Measurements from ENCODE around the gene TNNI2.

Gene TNNI2

DNA sequence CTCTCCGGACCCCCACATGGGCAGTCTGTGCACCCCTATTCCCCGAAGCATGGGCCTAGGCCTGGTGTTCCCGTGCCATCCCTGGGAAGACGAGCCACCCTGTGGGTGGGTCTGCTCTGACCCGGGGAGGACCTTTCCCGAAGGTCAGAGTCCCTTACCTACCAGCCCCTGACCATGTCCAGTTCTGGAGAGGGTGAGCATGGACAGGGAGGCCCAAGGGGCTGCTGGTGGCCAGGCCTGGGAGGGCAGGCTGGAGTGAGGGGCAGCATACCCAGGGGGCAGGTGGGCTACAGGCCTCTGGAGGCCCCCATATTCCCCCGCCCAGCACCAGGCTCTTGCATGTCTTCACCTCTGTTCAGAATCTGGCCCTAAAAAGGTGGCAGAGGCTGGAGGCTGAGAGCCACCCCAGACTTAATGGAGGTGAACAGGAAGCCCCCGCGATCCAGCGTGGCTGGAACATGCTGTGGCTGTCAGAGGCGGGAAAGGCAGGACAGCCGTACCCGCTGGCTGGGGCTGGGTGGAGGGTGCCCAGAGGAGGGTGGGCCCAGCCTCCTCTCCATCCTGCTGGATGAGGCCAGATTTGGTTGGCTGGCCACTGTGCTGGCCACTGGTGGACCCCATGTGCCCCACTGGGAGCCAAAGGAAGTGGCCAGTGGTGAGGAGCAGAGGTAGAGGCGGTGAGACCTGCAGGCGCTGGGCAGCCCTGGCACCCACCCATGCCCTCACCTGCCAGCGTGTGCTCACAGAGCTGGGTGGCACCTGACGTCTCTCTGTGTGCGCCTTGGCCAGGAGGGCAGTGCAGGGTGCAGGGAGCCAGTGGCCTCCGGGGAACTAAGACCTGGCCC, 15.2 kb upstream of the TNNI2 start:
- Histone ChIP-seq H3K9me3 (ENCODE audit: insufficient read depth, low read length, severe bottlenecking) (peaks cover 5% of the 10 kb centered on the region), H3K4me2 (ENCODE audit: insufficient read depth, low read length) (no peak overlapping the region), H3K27ac (ENCODE audit: low read length) (no peak overlapping the region), H2AFZ (ENCODE audit: low read depth, low read length) (no peak overlapping the region), H3K79me2 (ENCODE audit: insufficient read depth, low read length) (no peaks in the 10 kb centered on the region), H3K27me3 (ENCODE audit: insufficient read depth, low read length, poor library complexity) (no peaks in the 10 kb centered on the region), H3K4me3 (ENCODE audit: low read depth in 1 of 2, low read length in 2 of 2) (no peak overlapping the region), H3K9ac (ENCODE audit: low read depth, low read length) (no peak overlapping the region), H3K4me1 (ENCODE audit: insufficient read depth, low read length) (no peaks in the 10 kb centered on the region), H3K36me3 (ENCODE audit: insufficient read depth, low read length) (no peaks in the 10 kb centered on the region), H4K20me1 (ENCODE audit: insufficient read depth, low read length) (no peaks in the 10 kb centered on the region)
- ATAC-seq (ENCODE audit: insufficient read depth, low read depth): no peak
- TF ChIP-seq EZH2 (IDR thresholded peaks at IDR 0.05; ENCODE audit: borderline replicate concordance, low read depth, low read length, severe bottlenecking): no peak
- TF ChIP-seq, protein P1, sequence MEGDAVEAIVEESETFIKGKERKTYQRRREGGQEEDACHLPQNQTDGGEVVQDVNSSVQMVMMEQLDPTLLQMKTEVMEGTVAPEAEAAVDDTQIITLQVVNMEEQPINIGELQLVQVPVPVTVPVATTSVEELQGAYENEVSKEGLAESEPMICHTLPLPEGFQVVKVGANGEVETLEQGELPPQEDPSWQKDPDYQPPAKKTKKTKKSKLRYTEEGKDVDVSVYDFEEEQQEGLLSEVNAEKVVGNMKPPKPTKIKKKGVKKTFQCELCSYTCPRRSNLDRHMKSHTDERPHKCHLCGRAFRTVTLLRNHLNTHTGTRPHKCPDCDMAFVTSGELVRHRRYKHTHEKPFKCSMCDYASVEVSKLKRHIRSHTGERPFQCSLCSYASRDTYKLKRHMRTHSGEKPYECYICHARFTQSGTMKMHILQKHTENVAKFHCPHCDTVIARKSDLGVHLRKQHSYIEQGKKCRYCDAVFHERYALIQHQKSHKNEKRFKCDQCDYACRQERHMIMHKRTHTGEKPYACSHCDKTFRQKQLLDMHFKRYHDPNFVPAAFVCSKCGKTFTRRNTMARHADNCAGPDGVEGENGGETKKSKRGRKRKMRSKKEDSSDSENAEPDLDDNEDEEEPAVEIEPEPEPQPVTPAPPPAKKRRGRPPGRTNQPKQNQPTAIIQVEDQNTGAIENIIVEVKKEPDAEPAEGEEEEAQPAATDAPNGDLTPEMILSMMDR (IDR thresholded peaks at IDR 0.05; ENCODE audit: borderline replicate concordance, extremely low read depth, low read length, poor library complexity, severe bottlenecking): no peak
- no peak for DNase-seq

DNA sequence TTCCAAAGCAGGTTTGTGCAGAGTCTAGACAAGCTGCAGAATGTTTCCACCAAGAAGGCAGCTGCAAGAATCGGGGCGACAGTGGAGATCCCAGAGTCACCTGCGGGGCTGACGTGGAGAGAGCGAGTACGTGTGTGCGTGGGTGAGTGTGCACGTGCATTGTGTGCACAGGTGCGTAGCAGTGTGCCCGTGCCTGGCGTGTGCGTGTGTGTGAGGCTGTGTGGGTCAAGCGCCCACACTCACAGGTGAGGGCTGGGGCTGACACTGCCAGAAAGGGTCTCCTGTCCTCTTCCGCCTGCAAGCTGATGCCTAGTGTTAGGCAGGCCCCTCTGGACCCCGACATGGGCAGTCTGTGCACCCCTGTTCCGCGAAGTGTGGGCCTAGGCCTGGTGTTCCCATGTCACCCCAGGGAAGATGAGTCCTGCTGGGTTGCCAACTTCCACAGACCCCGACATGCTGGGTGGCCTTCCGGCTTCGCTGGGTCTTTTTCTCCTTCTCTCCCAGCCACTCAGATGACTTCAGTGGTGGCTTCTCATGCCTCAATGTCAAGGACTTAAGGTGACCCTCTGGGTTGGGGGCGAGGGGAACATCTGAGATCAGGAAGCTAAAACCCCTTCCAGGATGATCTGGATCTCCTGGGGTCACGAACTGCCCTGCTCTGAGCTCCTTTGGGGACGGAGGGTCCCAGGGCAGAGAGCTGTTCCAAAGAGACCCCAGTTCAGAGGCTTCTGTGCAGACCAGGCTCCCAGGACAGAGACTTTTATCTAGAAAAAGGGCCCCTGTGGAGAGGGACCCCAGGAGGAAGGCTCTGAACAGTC, 14.4 kb upstream of the TNNI2 start:
- TF ChIP-seq EZH2 (IDR thresholded peaks at IDR 0.05; ENCODE audit: borderline replicate concordance, low read depth, low read length, severe bottlenecking): no peak
- TF ChIP-seq, protein P1 (IDR thresholded peaks at IDR 0.05; ENCODE audit: borderline replicate concordance, extremely low read depth, low read length, poor library complexity, severe bottlenecking): no peak
- DNase-seq (no peak), ATAC-seq (ENCODE audit: insufficient read depth, low read depth) (no peak)
- H3K9me3 ChIP-seq (ENCODE audit: insufficient read depth, low read length, severe bottlenecking): no peaks in the 10 kb centered on the region
- H3K4me2 ChIP-seq (ENCODE audit: insufficient read depth, low read length): no peak overlapping the region
- no peaks in the 10 kb centered on the region for H4K20me1 ChIP-seq (ENCODE audit: insufficient read depth, low read length)
- H3K4me3 ChIP-seq (ENCODE audit: low read depth in 1 of 2, low read length in 2 of 2): no peak overlapping the region
- no peak overlapping the region for H3K9ac ChIP-seq (ENCODE audit: low read depth, low read length)
- H2AFZ ChIP-seq (ENCODE audit: low read depth, low read length): no peak overlapping the region
- H3K79me2 ChIP-seq (ENCODE audit: insufficient read depth, low read length): no peaks in the 10 kb centered on the region
- no peaks in the 10 kb centered on the region for H3K4me1 ChIP-seq (ENCODE audit: insufficient read depth, low read length)
- H3K27me3 ChIP-seq (ENCODE audit: insufficient read depth, low read length, poor library complexity): no peaks in the 10 kb centered on the region
- no peak overlapping the region for H3K27ac ChIP-seq (ENCODE audit: low read length)
- no peaks in the 10 kb centered on the region for H3K36me3 ChIP-seq (ENCODE audit: insufficient read depth, low read length)

DNA sequence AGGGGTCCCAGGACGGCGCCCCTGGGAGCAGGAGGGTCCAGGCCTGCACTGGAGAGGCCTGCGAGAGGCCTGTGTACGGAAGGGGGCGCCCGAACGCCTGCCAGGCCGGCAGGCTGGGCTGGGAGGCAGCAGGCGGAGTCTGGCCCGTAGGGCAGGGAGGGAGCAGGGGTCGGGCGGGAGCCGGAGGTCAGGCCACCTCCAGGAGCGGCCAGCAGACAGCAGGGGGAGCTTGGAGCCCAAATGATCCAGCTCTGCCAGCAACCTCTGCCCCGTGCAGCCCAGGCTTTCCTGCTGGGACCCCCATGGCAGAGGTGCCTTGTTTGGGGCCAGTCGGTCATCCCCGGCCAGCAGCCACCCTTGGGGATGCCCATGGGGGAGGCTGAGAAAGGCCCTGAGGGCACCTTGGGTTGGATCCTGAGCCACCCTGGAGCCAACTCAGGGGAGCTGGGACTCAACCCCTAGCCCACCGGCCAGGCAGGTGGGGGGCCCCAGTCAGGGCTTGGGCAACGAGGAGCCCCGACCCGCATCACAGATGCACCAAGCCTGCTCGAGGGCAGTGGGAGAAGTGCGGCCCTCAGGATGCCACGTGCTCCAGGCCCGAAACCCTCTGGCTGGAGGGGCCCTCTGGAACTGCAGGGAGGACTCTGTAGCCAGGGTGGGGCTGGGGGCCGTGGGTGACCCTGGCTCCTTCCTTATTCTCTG, 13.6 kb upstream of the TNNI2 start:
- H3K27ac ChIP-seq (ENCODE audit: low read length): no peak overlapping the region
- H3K9me3 ChIP-seq (ENCODE audit: insufficient read depth, low read length, severe bottlenecking): no peaks in the 10 kb centered on the region
- TF ChIP-seq EZH2 (IDR thresholded peaks at IDR 0.05; ENCODE audit: borderline replicate concordance, low read depth, low read length, severe bottlenecking): no peak
- TF ChIP-seq, protein P1 (IDR thresholded peaks at IDR 0.05; ENCODE audit: borderline replicate concordance, extremely low read depth, low read length, poor library complexity, severe bottlenecking): peak; percentile 16
- no peak overlapping the region for H3K4me3 ChIP-seq (ENCODE audit: low read depth in 1 of 2, low read length in 2 of 2)
- H3K9ac ChIP-seq (ENCODE audit: low read depth, low read length): no peak overlapping the region
- no peak for ATAC-seq (ENCODE audit: insufficient read depth, low read depth)
- H3K36me3 ChIP-seq (ENCODE audit: insufficient read depth, low read length): no peaks in the 10 kb centered on the region
- H4K20me1 ChIP-seq (ENCODE audit: insufficient read depth, low read length): no peaks in the 10 kb centered on the region
- H2AFZ ChIP-seq (ENCODE audit: low read depth, low read length): no peak overlapping the region
- no peaks in the 10 kb centered on the region for H3K27me3 ChIP-seq (ENCODE audit: insufficient read depth, low read length, poor library complexity)
- H3K79me2 ChIP-seq (ENCODE audit: insufficient read depth, low read length): no peaks in the 10 kb centered on the region
- no peak overlapping the region for H3K4me2 ChIP-seq (ENCODE audit: insufficient read depth, low read length)
- 0 out of 2 replicates have a peak, but pooled peaks cover under 1% of the 10 kb centered on the region for H3K4me1 ChIP-seq (ENCODE audit: insufficient read depth, low read length)
- no peak for DNase-seq

Measured in DND-41 (cell line).